Lung (tissue), 12 donors: ENCODE data around the gene PXT1. TPM values are rescaled to one million over a fixed set of nuclear protein-coding genes. Genes with fewer than 3 reads are reported as not detected.
"Not testable (repeated sequence)": the region's sequence is repeated elsewhere in the genome, so short reads cannot be mapped to it uniquely, and the experiment has no call there.

ENCODE experiments used
- ATAC-seq: fragments of 200-7000 bp; cut with Tn5 transposase; one replicate; pipeline ENCODE4 v1.9.1; 2020; ENCODE audit warnings: moderate number of reproducible peaks; ENCODE audit not compliant: insufficient read depth, low FRiP score
- DNase-seq, 3 donors: peaks; one replicate each; pipeline ENCODE4 v3.0.0-alpha.2; 2013 to 2017
- H3K27ac ChIP-seq, 2 donors: one replicate each; pipeline ENCODE4 v1.5.1; 2013; ENCODE audit warnings: mild to moderate bottlenecking in 2 of 2, moderate library complexity in 2 of 2, control low read depth in 1 of 2, inconsistent platforms in 1 of 2, low read depth in 1 of 2, low read length in 1 of 2
- H3K27me3 ChIP-seq, 3 donors: one replicate each; pipeline ENCODE4 v1.5.1; 2013; ENCODE audit warnings: low read length in 2 of 3; ENCODE audit not compliant: control insufficient read depth in 3 of 3, insufficient read depth in 3 of 3
- H3K36me3 ChIP-seq, 4 donors: one replicate each; pipeline ENCODE4 v1.5.1; 2013; ENCODE audit warnings: low read length in 4 of 4, mild to moderate bottlenecking in 1 of 4, moderate library complexity in 1 of 4; ENCODE audit not compliant: control insufficient read depth in 4 of 4, insufficient read depth in 4 of 4
- H3K4me1 ChIP-seq, 5 donors: one replicate each; pipeline ENCODE4 v1.5.1; 2013; ENCODE audit warnings: low read length in 5 of 5, mild to moderate bottlenecking in 2 of 5, moderate library complexity in 1 of 5; ENCODE audit not compliant: control insufficient read depth in 5 of 5, insufficient read depth in 5 of 5
- H3K4me3 ChIP-seq: one replicate; pipeline ENCODE4 v1.5.1; 2013; ENCODE audit warnings: mild to moderate bottlenecking, control low read depth, moderate library complexity
- H3K9ac ChIP-seq, 2 donors: one replicate each; pipeline ENCODE4 v1.5.1; 2013; ENCODE audit warnings: low read length in 2 of 2, control low read depth in 1 of 2; ENCODE audit not compliant: insufficient read depth in 1 of 2
- H3K9me3 ChIP-seq, 4 donors: one replicate each; pipeline ENCODE4 v1.5.1; 2013; ENCODE audit warnings: low read length in 3 of 4, mild to moderate bottlenecking in 1 of 4, moderate library complexity in 1 of 4; ENCODE audit not compliant: control insufficient read depth in 4 of 4, insufficient read depth in 3 of 4
- CTCF ChIP-seq: IDR thresholded peaks from 2 replicates; pipeline ENCODE4 v1.5.1; 2012; ENCODE audit warnings: mild to moderate bottlenecking; ENCODE audit errors: control extremely low read depth, extremely low read depth
- WGBS, 2 donors: extraction: QIAGEN DNeasy Blood & Tissue Kit; methylation state at CpG; one replicate each; pipeline ENCODE4 v1.1.7; 2013; 5-methylcytosine and 5-hydroxymethylcytosine counted together
- polyA plus RNA-seq, 2 donors: library from polyadenylated mRNA; stranded (reverse); fragments of 200-250 nt; gene quantifications; one replicate each; pipeline ENCODE4 v1.2.1, GENCODE V29; 2013
- total RNA-seq, 2 donors: library from RNA; depleted of rRNA in 1 of 2; stranded (reverse); fragments of >200 nt in 1 of 2; gene quantifications; one replicate each; pipeline ENCODE4 v1.2.1, GENCODE V29; 2014 to 2021
- donor health status: control.
- donor health status: control.
- donor health status: Bipolar disorder and iron deficiency.
- donor health status: healthy.
- donor health status: DM: yes; HTN: yes; CAD: no.

PXT1 gene
- total and polyA plus RNA-seq, 4 donors: 0.06 to 0.12 TPM; not detected in 2

GRCh38 chr6:36368421-36368820 is 74.2 kb downstream of the PXT1 start:
- H3K9me3 ChIP-seq: no peaks in the 10 kb centered on the region
- no peak overlapping the region for H3K4me3 ChIP-seq
- DNase-seq: no peak
- H3K27ac ChIP-seq: no peak overlapping the region
- WGBS, 2 donors: 26 to 69% methylated on average over 1 of the region's 1 CpG
- H3K9ac ChIP-seq: no peak overlapping the region
- TF ChIP-seq CTCF: no peak
- H3K36me3 ChIP-seq: peaks cover 0 to 8% (median 0%) of the 10 kb centered on the region in 4 donors
- H3K27me3 ChIP-seq: peaks cover 0 to 1% (median 0%) of the 10 kb centered on the region in 3 donors
- H3K4me1 ChIP-seq: no peaks in the 10 kb centered on the region
- ATAC-seq: no peak

- Histone ChIP-seq H3K9ac (no peak overlapping the region), H3K36me3 (peaks cover 0 to 9% (median 0%) of the 10 kb centered on the region in 4 donors), H3K27me3 (no peaks in the 10 kb centered on the region), H3K4me1 (no peaks in the 10 kb centered on the region), H3K9me3 (no peaks in the 10 kb centered on the region), H3K4me3 (no peak overlapping the region), H3K27ac (no peak overlapping the region)
- DNase-seq (no peak), ATAC-seq (no peak)
- TF ChIP-seq CTCF: no peak
- 95 to 99% methylated on average over 3 of the region's 3 CpGs for WGBS, 2 donors
Observed at GRCh38 chr6:36367743-36368142, 74.9 kb downstream of the PXT1 start.

- Histone ChIP-seq H3K4me3 (no peak overlapping the region), H3K27ac (no peak overlapping the region), H3K9ac (no peak overlapping the region), H3K4me1 (no peaks in the 10 kb centered on the region), H3K9me3 (no peaks in the 10 kb centered on the region), H3K36me3 (peaks cover 0 to 7% (median 0%) of the 10 kb centered on the region in 4 donors), H3K27me3 (no peaks in the 10 kb centered on the region)
- ATAC-seq (no peak), DNase-seq (no peak)
- 62 to 77% methylated on average over 16 to 18 of the region's 19 CpGs for WGBS, 2 donors
- TF ChIP-seq CTCF: no peak
Observed at GRCh38 chr6:36364669-36365479, 77.8 kb downstream of the PXT1 start.

GRCh38 chr6:36364061-36364635 is 78.5 kb downstream of the PXT1 start:
- DNase-seq, H3K27ac ChIP-seq, H3K9ac ChIP-seq, H3K27me3 ChIP-seq, H3K36me3 ChIP-seq, ATAC-seq, H3K4me1 ChIP-seq, H3K4me3 ChIP-seq, H3K9me3 ChIP-seq: not testable (repeated sequence)
- 97% methylated on average over 26 to 34 of the region's 34 CpGs for WGBS, 2 donors

- DNase-seq, H3K4me3 ChIP-seq, H3K27me3 ChIP-seq, H3K4me1 ChIP-seq, ATAC-seq, H3K27ac ChIP-seq, H3K9me3 ChIP-seq, H3K36me3 ChIP-seq, H3K9ac ChIP-seq: not testable (repeated sequence)
- 85 to 90% methylated on average over 12 of the region's 13 CpGs for WGBS, 2 donors
Observed at GRCh38 chr6:36363371-36363752, 79.3 kb downstream of the PXT1 start.
